ENCODE results near the gene TLDC2.

The TLDC2 gene

GRCh38 chr20:36866681-36867495, 9.1 kb upstream of the TLDC2 start:
- in situ Hi-C loops (cut with MboI; ENCODE audit: low sequenced_read_pairs), result no loop called here

GRCh38 chr20:36871640-36872570, 4.0 kb upstream of the TLDC2 start:
- in situ Hi-C loops (cut with MboI; ENCODE audit: low sequenced_read_pairs), result no loop called here

DNA sequence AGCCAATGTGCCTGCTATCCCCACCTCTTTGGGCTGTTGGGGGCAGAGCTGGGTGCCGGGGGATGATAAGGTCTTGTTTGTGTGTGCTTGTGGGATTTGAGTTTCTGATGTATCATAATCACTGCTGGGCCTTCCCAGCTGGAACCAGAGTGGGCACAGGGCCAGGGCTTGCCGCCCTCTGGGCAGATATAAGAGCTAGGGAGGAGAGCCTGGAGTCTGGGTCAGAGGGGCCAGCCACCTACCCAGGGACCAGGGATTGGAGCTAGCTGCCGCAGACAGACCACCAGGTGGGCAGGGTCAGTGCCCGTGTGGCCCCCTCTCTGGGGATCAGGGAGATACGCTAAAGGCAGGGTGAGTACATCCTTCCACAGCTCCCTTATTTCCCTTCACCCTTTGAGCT, 3.1 kb upstream of the TLDC2 start:
- in situ Hi-C loops (cut with MboI; ENCODE audit: low sequenced_read_pairs), result no loop called here

DNA sequence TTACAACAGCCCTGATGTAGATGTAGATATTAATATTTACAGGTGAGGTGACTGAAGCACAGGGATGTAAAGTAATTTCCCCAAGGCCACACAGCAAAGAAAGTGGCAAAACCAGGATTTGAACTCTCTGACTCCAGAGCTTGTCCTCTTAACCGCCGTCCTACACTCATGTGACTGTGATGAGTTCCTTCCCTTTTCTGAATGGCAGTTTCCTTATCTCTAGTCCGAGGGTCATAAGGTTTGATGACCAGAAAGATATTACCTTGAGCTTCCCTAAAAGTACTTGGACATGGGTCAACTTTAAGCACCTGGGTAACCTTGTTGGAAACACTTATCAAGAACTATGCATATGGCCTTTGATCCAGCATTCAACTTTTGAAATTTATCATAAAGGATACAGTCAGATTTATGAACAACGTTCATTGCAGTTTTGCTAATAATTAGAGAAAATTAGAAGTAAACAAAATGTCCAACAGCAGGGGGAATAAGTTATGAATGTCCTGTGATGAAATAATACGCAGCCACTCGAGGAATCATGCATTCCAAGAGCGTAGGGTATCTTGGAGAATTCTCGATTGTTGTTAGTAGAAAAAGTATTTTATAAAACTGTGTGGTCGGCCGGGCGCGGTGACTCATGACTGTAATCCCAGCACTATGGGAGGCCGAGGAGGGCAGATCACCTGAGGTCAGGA, 2.3 kb upstream of the TLDC2 start:
- in situ Hi-C loops (cut with MboI; ENCODE audit: low sequenced_read_pairs), result no loop called here

DNA sequence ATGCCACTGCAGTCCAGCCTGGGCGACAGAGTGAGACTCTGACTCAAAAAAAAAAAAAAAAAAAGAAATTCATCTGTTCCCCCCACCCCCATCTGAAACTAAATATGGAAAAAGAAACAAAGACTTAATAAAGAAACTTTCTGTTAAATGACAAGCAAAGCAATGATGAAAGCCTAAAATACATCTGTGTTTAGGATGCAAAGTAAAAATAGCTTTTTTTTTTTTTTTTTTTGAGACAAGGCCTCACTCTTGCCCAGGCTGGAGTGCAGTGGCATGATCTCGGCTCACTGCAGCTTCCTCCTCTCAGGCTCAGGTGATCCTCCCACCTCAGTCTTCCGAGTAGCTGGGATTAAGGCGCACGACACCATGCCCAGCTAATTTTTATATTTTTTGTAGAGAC, 845 bp upstream of the TLDC2 start:
- in situ Hi-C loops (cut with MboI; ENCODE audit: low sequenced_read_pairs), result loop anchor here (25.0 kb wide), 1 partner anchor 663 kb away; no protein-coding TSS in a partner anchor

DNA sequence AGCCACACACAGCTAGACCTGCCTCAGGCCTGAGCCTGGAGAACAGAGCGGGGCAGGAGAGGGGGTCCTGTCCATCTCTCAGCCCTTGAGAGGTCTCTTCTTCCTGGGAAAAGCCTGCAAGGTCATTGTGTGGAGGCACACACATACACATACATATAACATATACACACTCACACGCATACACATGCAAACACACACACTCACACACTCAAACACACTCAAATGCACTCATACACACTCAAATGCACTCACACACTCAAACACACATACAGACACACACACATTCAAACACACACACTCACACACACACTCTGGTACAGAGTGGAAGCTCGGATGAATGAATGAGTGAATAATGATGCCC, 515 bp downstream of the TLDC2 start:
- in situ Hi-C loops (cut with MboI; ENCODE audit: low sequenced_read_pairs), result loop anchor here (25.0 kb wide), 1 partner anchor 664 kb away; no protein-coding TSS in a partner anchor

DNA sequence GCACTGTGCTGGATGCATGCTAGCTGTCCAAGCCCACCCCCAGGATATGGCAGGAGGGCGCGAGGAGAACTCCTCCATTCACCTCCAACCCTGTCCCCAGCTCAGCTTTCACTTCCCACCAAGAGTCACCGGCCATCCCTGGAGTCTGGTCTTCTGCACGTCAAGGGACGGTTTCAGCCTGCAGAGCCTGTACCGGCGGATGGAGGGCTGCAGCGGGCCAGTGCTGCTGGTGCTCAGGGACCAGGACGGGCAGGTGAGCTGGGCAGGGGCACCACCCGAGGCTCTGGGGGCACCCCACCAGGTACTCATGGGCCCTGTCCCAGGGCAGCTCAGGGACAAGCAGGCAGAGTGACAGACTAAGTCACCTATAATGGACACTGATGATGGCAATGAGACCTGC, 3.0 kb downstream of the TLDC2 start:
- in situ Hi-C loops (cut with MboI; ENCODE audit: low sequenced_read_pairs), result loop anchor here (25.0 kb wide), 1 partner anchor 667 kb away; no protein-coding TSS in a partner anchor

GRCh38 chr20:36880741-36881250, 4.9 kb downstream of the TLDC2 start:
- in situ Hi-C loops (cut with MboI; ENCODE audit: low sequenced_read_pairs), result loop anchor here (25.0 kb wide), 1 partner anchor 668 kb away; no protein-coding TSS in a partner anchor

DNA sequence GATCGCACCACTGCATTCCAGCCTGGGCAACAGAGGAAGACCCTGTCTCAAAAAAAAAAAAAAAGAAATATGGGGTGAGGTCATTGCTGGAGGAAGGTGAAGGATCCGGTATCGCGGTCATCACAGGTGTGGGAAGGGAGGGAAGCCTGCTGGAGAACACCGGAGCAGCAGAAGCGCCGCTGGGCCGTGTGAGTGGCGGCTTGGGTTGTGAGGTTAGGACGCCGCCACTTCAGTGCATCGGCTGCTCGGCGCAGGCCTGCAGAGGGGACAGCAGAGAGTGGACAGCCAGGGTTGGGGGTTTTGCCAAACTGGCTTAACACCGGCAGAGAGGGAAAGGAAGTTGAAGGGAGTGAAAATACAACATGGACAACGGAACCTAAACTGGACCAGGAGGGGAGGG, 5.4 kb downstream of the TLDC2 start:
- in situ Hi-C loops (cut with MboI; ENCODE audit: low sequenced_read_pairs), result loop anchor here (25.0 kb wide), 1 partner anchor 669 kb away; no protein-coding TSS in a partner anchor

- in situ Hi-C loops (cut with MboI; ENCODE audit: low sequenced_read_pairs), result loop anchor here (25.0 kb wide), 1 partner anchor 670 kb away; no protein-coding TSS in a partner anchor
These were observed 6.0 kb downstream of the TLDC2 start for GRCh38 chr20:36881888-36882287.

DNA sequence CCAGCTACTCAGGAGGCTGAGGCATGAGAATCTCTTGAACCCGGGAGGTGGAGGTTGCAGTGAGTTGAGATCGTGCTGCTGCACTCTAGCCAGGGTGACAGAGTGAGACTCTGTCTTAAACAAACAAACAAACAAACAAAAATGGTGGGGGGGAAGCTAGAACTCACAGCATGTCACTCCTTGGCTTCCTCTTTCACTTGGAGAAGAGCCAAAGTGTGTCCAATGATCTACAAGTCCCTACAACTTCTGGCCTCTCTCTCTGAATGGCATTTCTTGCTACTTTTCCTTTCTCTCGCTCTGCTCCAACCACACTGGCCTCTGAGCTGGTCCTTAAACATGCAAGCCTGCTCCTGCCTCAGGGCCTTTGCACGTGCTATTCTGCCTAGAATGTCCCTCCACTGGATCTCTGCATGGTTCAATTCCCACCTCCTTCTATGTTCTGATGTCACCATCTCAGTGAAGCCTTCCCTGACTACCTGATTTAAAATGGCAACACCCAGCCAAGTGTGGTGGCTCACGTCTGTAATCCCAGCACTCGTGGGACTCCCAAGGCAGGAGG, 8.1 kb downstream of the TLDC2 start:
- in situ Hi-C loops (cut with MboI; ENCODE audit: low sequenced_read_pairs), result loop anchor here (25.0 kb wide), 1 partner anchor 672 kb away; no protein-coding TSS in a partner anchor

DNA sequence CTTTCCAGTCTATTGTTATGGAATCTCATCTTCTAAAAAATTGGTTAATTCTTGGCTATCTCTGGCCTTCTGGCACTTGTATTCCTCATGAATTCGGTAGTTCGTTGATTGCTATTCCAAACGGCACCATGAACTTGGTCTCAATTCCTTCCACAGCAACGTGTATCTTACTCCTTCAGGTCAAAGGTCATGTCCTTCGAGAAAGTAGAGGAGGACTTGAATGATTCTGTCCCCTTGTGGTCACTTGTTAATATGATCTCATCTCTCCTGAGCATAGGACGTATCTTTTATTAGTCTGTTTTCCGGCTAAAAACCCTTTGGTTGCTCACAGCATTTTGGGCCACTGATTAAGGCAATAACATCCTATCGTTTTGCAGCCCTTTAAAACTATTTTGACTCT, 9.4 kb downstream of the TLDC2 start:
- in situ Hi-C loops (cut with MboI; ENCODE audit: low sequenced_read_pairs), result loop anchor here (25.0 kb wide), 1 partner anchor 673 kb away; no protein-coding TSS in a partner anchor

GRCh38 chr20:36886859-36887751, 11.2 kb downstream of the TLDC2 start:
- in situ Hi-C loops (cut with MboI; ENCODE audit: low sequenced_read_pairs), result loop anchor here (25.0 kb wide), 1 partner anchor 675 kb away; no protein-coding TSS in a partner anchor

DNA sequence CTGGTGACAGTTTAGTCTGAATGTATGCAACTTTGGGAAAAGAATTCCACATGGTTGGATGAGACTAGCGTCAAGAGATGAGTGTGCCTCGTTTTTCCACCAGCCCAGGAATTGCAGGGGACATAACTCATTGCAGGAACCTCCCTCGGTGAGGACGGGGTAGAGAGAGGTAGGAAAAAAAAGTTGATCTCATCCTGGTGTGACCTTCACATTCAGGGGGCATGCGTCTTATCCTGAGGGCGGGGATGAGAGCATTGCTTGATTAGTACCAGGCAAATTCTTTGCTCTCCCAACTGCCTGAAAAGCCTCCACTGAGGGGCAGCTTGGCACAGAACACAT, 11.8 kb downstream of the TLDC2 start:
- in situ Hi-C loops (cut with MboI; ENCODE audit: low sequenced_read_pairs), result loop anchor here (25.0 kb wide), 1 partner anchor 675 kb away; no protein-coding TSS in a partner anchor

GRCh38 chr20:36888880-36889516, 13.1 kb downstream of the TLDC2 start:
- in situ Hi-C loops (cut with MboI; ENCODE audit: low sequenced_read_pairs), result loop anchor here (25.0 kb wide), 1 partner anchor 677 kb away; no protein-coding TSS in a partner anchor

DNA sequence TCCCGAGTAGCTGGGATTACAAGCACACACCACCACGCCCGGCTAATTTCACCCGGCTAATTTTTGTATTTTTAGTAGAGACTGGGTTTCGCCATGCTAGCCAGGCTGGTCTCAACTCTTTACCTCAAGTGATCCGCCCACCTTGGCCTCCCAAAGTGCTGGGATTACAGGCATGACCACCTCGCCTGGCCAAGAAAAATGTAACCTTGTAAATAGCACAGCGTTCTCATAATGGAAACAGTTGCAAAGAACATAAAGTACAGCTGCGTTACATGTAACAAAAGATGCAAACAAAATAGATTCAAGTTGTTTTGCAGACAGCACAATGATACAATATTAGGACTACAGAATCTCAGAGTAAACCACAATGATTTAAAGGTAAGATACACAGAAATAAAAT, 14.6 kb downstream of the TLDC2 start:
- in situ Hi-C loops (cut with MboI; ENCODE audit: low sequenced_read_pairs), result loop anchor here (25.0 kb wide), 1 partner anchor 678 kb away; no protein-coding TSS in a partner anchor

GRCh38 chr20:36891211-36891610, 15.3 kb downstream of the TLDC2 start:
- in situ Hi-C loops (cut with MboI; ENCODE audit: low sequenced_read_pairs), result loop anchor here (25.0 kb wide), 1 partner anchor 679 kb away; no protein-coding TSS in a partner anchor

DNA sequence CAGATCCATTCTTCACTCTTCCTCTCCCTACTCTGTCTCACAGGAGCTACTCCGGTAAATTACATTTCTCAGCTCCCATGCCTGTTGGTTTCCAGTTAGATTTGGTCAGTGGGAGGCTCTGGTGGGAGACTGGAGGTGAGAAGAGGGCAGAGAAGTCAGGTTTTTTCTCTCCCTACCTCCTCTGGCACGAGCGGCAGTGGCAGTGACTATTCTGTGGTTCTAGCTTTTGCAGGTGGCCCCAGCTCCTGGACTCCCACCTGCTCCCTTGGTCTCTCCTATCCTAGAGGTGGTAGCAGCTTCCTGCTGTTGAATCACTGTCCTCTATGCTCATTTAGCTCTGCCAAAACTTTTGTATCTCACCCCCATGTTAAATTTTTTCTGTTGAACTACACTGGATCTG, 17.9 kb downstream of the TLDC2 start:
- in situ Hi-C loops (cut with MboI; ENCODE audit: low sequenced_read_pairs), result loop anchor here (25.0 kb wide), 1 partner anchor 682 kb away; no protein-coding TSS in a partner anchor

All from HL-60/S4 (cell line).